GM10266 (cell line): ENCODE results near the gene FRMD4B.

Experiments
- DNase-seq: peaks from one replicate; pipeline ENCODE4 v3.0.0; 2012; ENCODE audit errors: extremely low spot score
- TF ChIP-seq, protein P1 (sequence below): IDR thresholded peaks from 2 replicates; pipeline ENCODE4 v1.5.1; 2012; ENCODE audit warnings: mild to moderate bottlenecking, low read depth; ENCODE audit not compliant: control insufficient read depth, insufficient read depth; ENCODE audit errors: missing control alignments

FRMD4B gene

DNA sequence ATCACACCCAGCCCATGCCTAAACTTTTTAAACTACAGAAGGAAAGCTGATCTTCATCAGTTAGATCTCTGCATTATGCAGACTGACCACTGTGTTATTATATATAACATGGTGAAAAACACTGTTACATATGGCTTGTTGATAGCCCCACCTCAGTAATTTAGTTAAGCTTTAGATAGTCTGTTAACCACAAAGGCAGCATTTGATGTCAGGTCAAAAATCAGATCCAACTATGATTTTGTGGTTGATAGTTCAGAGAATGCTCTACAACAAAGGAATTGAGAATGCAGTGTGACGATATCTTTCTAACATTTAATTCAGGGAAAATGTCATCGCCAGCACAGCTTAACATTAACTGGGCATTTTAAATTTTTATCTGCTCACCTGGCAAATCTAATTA lies 225.8 kb downstream of the FRMD4B start:
- TF ChIP-seq, protein P1, sequence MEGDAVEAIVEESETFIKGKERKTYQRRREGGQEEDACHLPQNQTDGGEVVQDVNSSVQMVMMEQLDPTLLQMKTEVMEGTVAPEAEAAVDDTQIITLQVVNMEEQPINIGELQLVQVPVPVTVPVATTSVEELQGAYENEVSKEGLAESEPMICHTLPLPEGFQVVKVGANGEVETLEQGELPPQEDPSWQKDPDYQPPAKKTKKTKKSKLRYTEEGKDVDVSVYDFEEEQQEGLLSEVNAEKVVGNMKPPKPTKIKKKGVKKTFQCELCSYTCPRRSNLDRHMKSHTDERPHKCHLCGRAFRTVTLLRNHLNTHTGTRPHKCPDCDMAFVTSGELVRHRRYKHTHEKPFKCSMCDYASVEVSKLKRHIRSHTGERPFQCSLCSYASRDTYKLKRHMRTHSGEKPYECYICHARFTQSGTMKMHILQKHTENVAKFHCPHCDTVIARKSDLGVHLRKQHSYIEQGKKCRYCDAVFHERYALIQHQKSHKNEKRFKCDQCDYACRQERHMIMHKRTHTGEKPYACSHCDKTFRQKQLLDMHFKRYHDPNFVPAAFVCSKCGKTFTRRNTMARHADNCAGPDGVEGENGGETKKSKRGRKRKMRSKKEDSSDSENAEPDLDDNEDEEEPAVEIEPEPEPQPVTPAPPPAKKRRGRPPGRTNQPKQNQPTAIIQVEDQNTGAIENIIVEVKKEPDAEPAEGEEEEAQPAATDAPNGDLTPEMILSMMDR = no peak
- DNase-seq = no peak

DNA sequence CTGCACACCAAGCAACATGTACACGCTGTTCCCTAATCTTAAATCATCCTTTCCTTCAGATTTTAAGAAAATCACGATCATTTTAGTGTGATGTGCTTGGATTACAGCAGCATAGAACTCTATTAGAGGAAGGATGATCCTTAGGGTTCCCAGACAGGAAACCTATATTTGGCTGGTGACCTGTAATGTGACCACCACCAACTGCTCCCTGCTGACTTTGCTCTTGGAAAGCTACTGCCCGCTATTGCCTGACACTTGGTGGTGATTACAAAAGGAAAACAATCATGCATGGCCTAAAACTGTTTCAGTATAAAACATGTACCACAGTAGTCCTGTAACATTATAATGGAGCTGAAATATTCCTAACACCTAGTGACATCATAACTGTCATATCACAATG lies 236.3 kb downstream of the FRMD4B start:
- TF ChIP-seq, protein P1 = no peak
- DNase-seq = no peak

DNA sequence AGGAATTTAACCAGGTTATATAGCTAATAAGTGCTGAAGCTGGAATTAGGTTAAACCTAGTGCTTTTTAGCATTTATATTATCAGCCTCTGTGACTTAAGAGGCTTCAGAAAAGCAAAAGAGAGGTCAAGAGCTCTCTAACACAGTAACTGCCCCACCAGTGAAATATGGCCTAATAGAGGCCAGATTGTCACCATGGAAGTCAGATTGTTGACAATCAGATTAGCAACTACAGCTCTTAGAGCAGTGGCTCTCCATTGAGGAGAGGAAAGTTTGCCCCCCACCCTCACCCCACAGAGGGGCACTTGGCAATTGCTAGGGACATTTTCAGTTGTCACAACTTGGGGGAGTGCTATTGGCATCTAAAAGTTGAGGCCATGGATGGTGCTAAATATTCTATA lies 240.2 kb downstream of the FRMD4B start:
- no peak for DNase-seq
- TF ChIP-seq, protein P1 = no peak

DNA sequence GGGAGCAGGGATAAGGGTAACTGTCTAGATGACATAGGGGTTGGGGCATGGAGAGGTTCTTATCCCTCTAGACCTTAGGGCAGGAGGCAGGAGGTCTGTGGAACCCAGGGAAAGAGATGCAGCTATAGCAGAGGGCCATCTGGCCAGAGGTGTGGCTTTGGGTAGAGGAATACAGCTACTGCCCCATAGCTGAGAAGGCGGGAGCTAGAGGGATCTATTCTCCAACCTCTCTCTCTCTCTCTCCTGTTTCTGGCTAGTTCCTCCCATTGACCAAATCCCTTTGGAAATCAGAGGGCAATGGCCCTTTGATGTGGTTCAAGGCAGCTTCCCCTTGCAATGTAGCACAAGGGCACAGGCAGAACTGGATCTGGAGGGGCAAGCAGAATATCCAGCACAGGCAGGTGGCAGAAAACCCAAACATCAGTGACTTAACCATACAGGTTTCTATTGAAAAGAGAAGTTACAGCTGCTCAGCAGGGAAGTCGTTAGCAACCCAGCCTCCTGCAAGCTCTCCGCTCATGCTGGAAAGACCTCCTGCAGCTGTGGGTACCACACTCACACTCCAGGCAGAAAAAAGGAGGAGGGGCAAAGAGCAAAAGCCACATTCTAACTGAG lies 241.2 kb downstream of the FRMD4B start:
- TF ChIP-seq, protein P1 = no peak
- no peak for DNase-seq

DNA sequence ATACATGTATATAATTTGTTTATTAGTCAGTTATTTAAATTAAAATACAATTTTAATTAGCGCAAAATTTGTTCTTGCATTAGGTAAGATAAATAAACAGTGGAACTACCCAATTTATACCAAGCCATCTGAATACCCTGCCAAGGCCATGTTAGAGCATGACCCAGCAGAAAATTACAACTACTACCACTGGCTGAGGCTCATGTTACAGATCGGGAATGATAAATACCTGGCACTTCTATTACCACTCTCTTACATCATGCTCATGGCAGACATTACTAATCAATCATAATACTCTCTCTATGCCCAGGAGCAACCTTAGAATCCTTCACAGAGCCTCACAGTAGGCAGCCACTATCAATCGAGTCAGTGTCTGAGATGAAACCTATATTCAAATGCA lies 242.3 kb downstream of the FRMD4B start:
- TF ChIP-seq, protein P1 = no peak
- DNase-seq = no peak

DNA sequence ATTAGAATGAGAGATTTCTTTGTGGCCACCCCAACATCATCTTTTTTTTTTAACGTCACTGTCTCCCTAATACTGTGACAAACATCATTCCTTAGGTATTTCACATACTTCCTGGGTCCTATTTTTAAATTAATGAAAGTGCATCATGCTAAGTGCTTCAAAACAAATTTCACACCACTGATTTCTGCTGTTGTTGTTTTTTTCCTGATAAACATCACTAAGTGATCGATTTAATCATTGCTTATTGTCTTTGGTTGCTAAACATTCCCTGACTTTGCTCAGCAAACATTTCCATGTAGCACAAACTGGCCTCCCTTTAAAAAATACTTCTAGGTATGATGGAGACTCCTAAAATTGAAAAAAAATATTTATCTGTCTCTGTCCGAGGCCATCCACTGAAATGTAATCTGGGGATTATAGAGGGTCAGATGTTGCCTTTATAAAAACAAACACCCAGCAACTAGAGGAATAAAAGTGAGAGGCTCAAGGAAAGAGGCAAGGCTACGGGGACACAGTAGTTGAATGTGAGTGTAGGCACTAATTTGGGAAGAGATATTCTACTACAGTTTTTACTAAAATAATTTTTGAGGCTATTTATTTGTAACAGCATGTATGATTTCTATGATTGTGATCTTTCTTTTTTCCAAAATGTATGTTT lies 243.0 kb downstream of the FRMD4B start:
- TF ChIP-seq, protein P1 = no peak
- DNase-seq = no peak

DNA sequence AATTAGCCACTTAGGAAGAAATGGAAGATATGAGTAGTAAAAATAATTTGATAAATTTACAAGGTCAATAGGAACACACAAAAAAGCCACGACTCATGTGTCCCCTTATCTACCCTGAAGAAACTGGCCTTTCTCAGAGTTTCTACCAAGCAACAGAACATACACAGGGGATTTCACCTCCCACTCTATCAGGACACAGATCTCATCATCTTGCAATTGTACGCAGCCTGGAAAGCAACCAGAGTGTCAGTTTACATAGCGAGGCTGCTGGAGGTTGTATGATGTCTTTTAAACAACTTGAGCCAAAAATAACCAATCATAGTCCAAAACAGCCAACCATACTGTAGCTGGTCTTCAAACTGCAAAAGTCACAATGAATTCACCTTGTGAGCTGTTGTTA lies 243.8 kb downstream of the FRMD4B start:
- TF ChIP-seq, protein P1 = no peak
- no peak for DNase-seq
